ENCODE data around the gene SLC22A3.
"Not testable (repeated sequence)": the region's sequence is repeated elsewhere in the genome, so short reads cannot be mapped to it uniquely, and the experiment has no call there.

Gene SLC22A3

DNA sequence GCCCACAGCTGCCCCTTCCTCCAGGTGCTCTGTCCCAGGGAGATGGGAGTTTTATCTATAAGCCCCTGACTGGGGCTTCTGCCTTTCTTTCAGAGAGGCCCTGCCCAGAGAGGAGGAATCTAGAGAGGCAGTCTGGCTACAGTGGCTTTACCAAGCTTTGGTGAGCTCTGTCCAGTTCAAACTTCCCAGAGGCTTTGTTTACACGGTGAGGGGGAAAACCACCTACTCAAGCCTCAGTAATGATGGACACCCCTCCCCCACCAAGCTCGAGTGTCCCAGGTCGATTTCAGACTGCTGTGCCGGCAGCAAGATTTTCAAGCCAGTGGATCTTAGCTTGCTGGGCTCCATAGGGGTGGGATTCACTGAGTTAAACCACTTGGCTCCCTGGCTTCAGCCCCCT is 25.4 kb downstream of the SLC22A3 start:
- not testable (repeated sequence) for DNase-seq (ENCODE audit: low read depth)

DNA sequence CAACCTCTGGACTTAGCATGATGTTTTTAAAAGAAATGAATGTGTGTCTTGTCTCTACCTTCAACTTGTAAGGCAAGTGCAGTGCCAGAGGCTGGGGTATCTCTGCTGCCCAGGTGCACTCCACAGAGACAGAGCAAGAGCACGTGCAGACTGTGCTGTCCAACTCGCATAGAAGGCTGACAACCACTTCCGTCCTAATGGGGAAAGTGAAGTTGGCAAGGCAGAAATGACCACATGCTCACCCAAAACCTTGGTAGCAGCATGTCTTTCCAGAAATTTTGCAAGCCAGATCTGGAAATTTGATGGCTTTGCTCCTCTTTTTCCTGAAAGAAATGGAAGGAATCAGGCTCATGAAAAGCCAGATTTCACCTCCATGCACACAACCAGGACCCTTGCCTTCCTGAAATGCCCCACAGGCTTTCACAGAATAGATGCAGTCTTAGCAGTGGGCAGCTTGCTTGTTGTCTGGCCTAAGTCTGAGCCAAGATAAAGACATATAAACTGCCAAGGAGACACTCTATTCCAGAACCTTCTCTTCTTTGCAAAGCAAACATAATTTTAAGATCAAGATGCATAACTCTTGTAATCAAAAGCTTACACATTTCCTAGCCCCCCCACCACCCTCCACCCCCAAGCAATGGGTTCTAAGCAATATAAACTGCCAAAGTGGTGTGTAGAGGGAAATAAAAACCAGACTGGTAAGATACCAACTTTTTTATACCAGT is 26.8 kb downstream of the SLC22A3 start:
- DNase-seq (ENCODE audit: low read depth): no peak

DNA sequence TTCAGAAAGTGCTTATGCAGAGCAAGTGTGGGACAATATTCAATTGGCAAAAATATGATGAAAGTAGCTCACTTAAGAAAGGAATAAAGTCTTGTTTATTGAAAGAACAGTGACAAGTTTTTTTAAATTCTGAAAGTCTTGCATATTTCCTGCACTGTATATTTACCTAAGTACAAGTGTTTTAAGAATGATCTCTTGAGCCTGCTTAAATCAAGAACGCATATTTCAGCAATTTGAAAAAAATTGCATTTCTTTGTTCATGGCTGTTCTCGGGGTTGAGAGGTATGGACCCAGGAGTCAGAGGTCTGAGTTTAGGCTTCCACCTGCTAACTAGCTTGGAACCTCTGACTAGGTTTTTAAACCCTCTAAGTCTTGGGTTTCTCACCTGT is 27.4 kb downstream of the SLC22A3 start:
- no peak for DNase-seq (ENCODE audit: low read depth)

DNA sequence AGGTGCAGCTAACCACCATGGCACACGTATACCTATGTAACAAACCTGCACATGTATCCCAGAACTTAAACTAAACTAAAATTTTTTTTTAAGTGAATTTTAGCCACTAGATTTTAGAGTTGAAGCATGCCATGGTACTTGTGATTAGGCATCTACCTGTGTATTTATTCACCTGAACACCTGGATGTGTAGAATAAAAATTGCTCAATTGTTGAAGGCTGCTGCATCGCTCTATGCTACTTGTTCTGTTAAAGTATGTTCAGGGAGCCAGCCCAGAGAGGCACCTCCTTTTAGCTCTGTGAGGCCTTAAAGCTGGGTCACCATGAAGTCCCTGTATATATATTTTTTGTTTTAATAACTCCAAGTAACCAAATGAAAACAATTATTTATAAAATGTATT is 28.3 kb downstream of the SLC22A3 start:
- DNase-seq (ENCODE audit: low read depth): no peak

DNA sequence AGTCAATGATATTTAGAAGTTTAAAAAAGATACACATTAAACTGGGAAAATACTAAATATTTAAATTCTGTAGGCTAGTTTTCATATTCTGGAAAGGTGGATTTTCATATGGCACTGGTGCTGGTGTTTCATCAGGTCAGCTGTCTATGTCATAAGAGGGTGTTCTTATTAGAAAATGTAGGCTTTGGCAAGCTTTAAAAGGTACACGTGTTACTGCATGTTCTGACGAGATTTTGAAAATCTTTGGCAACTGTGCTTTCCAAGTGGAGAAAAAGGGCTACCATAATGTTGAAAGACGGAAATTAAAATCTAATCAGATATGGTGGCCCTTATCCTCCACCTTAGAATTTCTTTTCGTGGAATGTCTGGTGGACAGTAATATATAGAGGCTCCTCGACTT is 30.0 kb downstream of the SLC22A3 start:
- no peak for DNase-seq (ENCODE audit: low read depth)

DNA sequence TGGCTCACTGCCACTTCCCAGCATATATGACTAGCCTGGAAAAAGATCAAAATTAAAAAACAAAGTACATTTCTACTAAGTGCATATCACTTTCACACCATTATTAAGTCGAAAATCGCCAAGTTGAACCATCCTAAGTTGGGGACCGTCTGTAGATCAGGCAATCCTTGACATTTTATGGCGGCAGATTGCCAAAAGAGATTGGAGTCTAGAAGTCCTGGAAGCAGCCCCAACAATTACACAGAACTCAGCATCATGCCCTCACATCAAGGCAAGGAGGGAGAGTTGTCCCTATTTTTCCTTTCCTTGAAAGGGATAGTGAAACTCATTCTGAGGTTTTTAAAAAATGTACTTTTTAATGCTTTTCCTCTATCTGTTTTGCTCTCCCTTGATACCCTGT is 30.7 kb downstream of the SLC22A3 start:
- DNase-seq (ENCODE audit: low read depth): no peak

DNA sequence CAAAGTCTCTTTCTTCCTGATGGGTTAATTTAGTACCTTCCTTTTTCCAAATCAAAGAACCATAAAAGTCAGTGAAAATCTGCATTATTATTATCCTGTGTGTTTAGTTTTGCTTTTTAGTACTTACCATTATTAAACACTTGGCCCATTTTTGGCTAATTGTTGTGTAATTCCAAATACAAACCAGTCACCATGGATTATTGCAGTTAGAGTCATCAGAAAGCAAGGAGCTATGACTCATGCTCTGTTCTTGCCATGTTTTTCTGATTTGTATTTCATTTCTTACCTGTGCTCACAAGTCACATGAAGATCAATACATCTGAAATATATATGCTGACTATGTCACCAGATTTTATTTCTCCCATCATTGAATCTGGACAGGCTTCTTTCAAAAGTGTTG is 31.3 kb downstream of the SLC22A3 start:
- DNase-seq (ENCODE audit: low read depth): no peak

DNA sequence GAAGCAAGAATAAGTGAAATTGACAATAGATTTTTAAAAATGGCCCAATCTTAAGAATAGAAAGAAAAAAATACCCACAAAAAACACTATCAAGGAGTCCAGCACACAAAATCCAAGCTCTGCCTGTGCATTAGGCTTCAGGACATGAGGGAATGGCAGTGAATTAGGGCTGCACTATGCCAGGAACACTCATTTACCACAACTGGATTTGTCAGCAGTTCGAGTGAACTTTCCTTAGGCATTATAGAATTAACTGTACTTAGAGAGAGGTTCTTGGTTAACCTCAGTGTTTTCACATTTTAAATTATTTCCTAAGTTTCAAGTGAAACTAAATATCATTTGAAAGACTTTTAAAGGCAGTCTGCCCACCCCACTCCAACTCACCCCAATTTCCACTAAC is 34.8 kb downstream of the SLC22A3 start:
- no peak for DNase-seq (ENCODE audit: low read depth)

DNA sequence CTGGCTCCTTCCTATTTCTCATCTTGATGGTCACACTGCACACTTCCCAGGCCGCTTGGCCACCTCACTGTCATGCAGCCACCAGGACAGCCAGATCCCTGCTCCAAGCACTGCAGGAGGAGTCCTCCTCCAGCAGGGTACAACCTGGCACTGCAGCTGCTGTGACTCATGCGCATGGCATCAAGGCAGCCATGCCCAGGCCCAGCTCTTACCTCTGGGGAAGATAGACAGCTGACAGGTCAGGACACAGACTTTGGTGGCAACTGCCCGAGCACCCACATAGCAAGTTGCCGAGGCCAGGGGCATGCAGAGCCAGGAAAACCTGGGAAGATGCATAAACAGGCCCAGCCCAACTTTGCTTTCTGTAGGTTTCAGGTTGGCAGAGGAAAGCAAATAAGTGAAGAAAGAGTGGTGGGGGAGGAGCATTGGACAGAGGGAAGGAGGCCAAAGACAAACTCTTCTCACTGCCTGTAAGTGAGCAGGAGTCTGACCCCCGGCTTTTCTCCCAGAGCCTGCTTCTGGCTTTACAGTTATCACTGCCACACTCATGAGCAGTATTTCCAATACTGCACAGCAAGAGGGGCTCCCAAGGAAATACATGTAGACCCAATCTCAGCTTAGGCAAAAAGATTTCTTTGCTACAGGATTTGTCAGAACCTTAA is 38.8 kb downstream of the SLC22A3 start:
- DNase-seq (ENCODE audit: low read depth): no peak

DNA sequence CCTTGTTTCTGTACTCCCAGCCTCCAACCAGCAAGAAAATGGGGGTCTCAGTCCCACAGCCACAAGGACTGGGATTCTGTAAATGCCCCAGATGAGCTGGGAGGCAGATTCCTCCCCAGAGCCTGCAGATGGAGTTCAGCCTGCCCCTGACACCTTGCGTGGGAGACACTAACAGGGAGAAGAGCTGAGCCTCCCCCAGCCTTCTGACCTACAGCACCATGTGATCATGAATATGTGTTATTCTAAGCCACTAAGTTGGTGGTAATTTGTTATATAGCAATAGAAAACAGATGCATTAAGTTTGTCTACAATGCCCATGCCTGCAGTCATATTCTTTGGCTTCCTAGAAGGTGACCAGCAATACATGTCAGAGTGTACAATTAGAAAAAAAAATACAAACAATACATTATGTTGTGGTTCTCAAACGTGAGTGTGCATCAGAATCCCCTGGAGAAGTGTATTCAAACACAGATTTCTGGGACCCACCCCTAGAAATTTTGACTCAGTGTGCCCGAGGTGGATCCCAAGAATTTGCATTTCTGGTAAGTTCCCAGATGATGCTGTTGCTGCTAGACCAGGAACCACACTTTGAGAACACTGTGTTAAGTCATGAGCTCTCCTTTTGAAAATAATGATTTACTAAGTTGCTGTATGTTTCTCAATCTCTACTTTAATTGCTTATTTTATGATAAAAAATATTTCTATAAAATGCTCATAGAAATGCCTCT is 39.9 kb downstream of the SLC22A3 start:
- DNase-seq (ENCODE audit: low read depth): no peak

DNA sequence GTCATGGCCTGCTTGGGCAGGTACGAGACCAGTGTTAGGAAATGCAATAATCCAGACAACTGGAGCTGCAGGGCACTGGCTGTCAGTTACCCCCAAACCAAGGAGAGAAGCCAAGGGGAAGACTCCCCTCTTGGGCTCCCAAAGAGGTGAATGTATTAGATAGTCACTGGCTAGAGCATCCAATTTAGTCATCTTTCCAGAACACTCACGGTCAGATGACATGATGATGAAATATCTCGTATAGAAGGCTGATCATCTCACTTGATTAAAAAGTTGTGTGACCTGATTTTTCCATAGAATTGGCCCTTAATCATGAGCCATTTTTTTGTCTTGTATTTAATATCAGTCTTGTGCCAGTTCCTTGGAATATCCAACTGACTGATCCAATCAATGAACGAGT is 40.7 kb downstream of the SLC22A3 start:
- no peak for DNase-seq (ENCODE audit: low read depth)

DNA sequence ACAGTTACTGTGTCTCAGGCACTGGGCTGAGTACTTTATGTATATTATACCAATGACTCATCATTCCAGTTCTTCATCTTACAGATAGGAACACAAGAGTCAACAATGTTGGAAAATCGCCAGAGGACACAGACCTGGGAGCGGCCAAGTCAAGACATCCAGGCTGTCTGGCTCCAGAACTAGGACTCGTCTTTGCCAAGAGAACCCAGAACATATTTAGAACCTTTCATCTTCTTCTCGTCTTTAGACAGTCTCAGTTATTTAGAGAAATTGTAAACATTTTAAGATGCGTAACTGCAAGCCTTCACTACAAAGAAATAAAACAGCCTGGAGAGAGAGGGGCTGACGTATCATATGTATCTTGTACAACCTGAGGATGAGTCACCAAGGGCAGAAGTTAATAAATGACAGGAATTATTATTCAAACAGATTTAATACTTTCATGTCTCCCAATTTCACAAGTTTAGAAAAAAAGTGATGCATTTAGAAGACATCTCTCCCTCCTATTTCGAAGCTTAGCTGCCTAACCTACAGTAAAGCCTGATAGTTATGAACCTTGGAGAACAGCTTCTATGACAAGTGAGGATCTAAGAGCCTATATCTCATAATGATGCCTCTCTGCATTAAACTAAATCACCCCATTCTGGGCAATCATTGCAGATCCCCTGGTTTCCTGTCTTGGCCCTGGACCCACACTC is 43.4 kb downstream of the SLC22A3 start:
- DNase-seq (ENCODE audit: low read depth): no peak

DNA sequence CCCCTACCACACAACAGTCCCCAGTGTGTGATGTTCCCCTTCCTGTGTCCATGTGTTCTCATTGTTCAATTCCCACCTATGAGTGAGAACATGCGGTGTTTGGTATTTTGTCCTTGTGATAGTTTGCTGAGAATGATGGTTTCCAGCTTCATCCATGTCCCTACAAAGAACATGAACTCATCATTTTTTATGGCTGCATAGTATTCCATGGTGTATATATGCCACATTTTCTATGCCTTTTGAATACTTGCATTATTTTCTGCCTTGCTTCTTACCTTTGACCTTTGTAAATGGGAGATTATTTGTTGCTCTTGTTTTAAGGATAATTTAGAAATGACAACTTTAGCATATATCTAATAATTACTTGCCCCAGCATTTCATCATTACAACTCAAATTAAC is 45.3 kb downstream of the SLC22A3 start:
- DNase-seq (ENCODE audit: low read depth): not testable (repeated sequence)

DNA sequence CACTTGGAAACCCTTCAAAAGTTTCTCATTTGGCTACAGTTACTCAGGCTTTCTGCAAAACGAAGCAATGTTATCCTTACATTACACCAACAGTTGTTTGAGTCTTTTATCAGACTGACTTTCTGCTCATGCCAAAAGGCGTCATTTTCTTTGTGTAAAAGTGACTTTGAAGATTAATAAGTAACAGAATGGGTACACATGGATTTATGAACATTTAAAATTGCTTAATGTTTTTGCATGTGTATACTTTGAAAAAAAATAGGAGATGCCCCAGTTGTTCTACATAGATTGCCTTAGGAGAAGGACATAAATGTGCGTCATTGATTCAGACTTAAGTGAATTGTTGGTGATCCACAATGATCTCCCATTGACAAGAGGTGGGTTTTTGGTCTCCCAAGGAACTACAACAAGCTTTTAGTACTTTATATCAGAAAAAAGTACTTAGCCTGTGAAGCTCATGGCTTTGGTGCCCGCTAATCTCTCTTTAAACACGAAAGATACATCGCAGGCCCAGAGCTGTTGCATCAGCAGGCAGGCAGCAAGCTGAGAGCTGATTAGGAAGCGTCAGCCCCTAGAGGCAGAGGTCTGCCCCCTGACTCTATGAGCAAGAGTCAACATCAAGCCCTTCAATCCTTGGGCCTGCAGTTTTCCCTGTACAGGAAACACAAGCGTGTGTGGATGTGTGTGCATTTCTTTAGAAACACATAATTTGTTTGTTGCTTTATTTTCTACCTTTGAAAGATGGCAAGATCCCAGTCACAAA is 45.9 kb downstream of the SLC22A3 start:
- DNase-seq (ENCODE audit: low read depth): no peak

DNA sequence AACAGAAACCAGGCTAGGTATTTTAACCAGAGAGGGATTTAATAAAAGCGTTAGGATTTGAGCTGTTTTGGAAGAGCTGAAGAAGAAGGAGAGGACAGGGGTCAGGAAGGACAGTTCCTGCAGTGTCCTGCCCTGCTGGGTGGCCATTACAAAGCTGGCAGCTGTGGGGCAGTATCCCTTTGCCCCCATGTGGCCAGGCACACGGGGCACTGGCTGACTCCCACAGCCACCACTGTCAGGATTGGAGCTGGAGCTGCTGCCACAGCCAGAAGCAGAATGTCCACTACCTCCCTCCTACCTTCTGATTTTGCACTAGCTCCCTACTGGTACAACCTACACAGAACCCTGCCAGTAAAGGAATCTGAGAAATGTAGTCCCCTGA is 46.5 kb downstream of the SLC22A3 start:
- no peak for DNase-seq (ENCODE audit: low read depth)

DNA sequence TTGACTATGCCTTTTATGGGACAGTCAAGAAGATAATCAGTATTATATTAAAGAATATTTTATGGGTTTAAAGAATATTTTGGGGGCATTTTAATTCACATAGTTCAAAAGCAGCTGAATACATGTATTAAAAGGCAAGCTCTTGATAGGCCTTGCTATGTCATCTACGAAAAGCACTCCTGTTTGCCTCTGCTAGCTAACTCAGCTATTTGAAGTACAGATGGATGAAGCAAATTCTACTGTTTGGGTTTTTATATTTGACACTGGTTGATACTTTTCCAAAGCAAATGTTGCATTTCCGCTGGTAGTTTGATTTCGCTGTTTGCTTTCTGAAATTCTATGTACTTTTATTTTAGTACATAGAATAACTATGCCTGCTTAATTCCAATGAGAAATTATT is 47.0 kb downstream of the SLC22A3 start:
- no peak for DNase-seq (ENCODE audit: low read depth)

DNA sequence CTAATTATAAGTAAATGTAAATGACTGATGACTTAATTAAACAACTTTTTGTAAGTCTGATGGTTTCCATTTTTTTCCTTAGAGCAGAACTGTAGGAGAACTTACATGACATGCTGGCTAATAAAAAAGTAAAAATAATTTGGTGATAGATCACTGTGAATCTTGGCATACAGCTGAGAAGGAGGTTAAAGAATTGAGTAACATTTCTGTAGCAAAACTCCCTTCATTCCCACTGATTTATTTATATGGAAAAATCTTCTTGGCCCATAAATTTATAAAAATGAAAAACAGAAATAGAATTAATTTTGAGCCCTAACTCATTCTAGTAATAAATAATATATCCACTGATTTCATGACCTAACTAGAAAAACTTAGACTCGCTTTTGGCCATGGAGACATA is 48.1 kb downstream of the SLC22A3 start:
- no peak for DNase-seq (ENCODE audit: low read depth)

DNA sequence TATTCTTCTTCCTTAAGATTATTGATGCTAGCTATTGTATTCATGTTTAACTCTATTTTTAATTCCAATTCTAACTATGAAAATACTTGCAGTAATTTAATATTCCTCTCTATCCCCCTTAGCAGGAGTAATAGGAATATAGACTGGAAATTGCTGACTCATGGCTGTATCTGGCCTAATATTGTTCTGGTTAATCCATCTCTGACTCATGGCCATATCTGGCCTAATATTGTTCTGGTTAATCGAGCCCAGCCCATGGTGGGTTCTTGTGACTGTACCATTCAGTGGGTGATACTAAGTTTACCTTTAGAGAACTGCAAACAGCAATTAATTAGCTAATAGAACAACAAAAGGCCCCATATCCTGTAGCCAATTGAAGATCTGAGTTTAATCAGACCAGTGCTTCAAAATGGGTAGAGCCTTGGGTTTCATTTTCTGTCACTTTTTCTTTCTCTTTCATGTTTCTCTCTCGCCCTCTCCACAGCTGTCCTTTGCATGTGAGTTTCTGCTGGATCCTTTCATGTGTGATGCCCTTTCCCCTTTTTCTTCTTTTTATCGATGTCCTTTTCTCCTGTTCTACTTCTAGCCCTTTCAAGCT is 50.6 kb downstream of the SLC22A3 start:
- DNase-seq (ENCODE audit: low read depth): no peak

DNA sequence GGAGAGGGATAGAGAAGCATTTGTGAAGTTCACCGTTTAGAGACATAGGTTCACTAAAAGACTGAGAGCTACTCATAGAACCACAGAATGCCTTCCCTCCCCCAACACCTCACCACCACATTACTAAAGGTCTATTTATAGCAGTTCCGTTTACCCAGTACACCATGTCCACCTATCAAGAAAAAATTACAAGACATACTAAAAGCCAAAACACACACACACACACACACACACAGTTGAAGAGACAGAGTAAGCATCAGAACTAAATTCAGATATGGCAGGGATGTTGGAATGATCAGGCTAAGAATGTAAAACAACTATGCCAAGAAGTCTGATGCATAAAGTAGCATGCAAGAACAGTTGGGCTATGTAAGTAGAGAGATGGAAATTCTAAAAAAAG is 52.3 kb downstream of the SLC22A3 start:
- no peak for DNase-seq (ENCODE audit: low read depth)

DNA sequence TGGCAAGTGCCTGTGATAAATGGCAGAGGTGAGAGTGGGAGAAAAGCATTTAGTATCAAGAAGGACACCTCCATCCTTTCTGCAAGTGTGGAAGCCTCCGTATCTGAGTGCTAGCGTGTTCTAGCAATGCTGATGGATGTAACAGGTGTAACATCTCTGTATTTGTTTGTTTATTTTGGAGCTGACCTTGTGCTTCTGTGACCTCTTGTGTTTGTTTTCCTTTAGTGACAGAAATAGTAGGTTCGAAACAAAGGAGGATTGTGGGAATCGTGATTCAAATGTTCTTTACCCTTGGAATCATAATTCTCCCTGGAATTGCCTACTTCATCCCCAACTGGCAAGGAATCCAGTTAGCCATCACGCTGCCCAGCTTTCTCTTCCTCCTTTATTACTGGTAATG is 60.4 kb downstream of the SLC22A3 start:
- no peak for DNase-seq (ENCODE audit: low read depth)

DNA sequence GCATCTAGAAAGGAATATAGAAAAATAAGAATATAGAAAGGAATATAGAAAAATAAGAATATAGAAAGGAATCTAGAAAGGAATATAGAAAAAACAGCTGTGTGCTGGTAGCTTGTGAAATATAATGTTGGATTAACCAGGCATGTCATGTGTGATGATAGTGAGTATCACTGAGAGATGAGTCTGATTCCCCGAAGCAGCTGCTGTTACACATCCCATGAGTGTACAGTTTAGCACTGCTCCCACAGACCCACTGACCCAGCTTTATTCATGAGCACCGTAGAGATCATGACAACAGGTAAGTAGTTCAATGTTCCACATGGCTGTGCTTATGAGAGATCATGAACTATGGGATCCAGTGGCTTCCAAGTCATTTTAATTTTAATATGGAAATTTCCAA is 64.8 kb downstream of the SLC22A3 start:
- no peak for DNase-seq (ENCODE audit: low read depth)

DNA sequence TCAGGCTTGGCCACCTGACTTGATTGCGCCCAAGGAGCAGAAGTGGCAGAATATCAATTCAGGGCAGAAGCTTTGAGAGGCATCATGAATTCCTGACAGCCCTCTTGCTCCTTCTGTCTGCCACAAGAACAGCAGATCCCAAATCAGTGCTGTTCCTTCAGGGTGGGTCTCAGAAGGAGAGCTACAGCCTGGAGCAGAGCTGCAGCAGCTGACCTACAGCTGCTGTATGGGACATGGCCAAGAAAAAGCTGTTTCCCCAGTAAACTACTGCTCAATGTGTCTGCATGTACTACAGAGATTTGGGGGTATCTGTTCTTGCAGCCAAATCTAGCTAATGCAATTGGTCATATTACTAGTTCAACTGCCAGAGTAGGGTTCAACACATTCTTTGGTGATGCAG is 69.0 kb downstream of the SLC22A3 start:
- DNase-seq (ENCODE audit: low read depth): no peak
